GM23338 (cell line): ENCODE data around the gene HTR6.

Source experiments
- CREB1 ChIP-seq: fragments of 250-450 bp; sonication (Bioruptor Pico); IDR thresholded peaks from 2 replicates; pipeline ENCODE4 v1.5.0; 2020; ENCODE audit warnings: low read depth, mild to moderate bottlenecking, moderate library complexity
- EZH2 ChIP-seq: fragments of 200-600 bp; sonication (generic); IDR thresholded peaks from one replicate; pipeline ENCODE4 v1.8.0; 2017; ENCODE audit warnings: antibody characterized with exemption, mild to moderate bottlenecking, low read depth; ENCODE audit not compliant: unreplicated experiment
- EZH2phosphoT487 ChIP-seq: fragments of 200-600 bp; sonication (generic); IDR thresholded peaks from one replicate; pipeline ENCODE4 v1.8.1; 2018; ENCODE audit warnings: antibody characterized with exemption; ENCODE audit not compliant: unreplicated experiment
- JUNB ChIP-seq: IDR thresholded peaks from one replicate; pipeline ENCODE4 v1.6.1; 2016; ENCODE audit warnings: antibody characterized with exemption; ENCODE audit not compliant: unreplicated experiment
- POLR2AphosphoS5 ChIP-seq: IDR thresholded peaks from 2 replicates; pipeline ENCODE4 v1.6.1; 2016; ENCODE audit warnings: antibody characterized with exemption, low read depth
- TF ChIP-seq, protein P1 (sequence below), 2 experiments: fragments of 200-600 bp in 1 of 2; sonication (generic) in 1 of 2; conservative IDR thresholded peaks; 2 replicates each; pipeline versions ENCODE4 v1.5.1 to v1.6.1; 2016 to 2017; ENCODE audit warnings: antibody characterized with exemption in 2 of 2, low read depth in 2 of 2, mild to moderate bottlenecking in 2 of 2, moderate library complexity in 1 of 2

DNA sequence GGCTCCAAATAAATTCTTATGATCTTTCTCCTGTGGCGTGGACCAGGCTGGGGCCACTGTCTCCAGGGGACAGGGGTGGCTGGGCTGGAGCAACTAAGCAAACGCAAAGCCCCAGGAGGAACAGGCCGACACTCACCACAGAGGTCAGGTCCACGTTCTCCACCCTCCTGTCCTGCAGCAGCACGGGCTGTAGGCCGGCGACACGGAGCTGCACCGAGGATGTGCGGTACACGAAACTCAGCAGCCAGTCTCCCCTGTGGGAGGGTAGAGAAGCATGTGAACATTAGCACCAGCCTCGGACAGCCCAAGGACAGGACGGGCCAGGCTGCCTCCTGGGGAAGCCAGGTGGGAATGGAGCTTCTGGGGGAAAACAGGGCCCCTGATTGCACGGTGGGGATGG lies 29.6 kb downstream of the HTR6 start:
- TF ChIP-seq, protein P1, sequence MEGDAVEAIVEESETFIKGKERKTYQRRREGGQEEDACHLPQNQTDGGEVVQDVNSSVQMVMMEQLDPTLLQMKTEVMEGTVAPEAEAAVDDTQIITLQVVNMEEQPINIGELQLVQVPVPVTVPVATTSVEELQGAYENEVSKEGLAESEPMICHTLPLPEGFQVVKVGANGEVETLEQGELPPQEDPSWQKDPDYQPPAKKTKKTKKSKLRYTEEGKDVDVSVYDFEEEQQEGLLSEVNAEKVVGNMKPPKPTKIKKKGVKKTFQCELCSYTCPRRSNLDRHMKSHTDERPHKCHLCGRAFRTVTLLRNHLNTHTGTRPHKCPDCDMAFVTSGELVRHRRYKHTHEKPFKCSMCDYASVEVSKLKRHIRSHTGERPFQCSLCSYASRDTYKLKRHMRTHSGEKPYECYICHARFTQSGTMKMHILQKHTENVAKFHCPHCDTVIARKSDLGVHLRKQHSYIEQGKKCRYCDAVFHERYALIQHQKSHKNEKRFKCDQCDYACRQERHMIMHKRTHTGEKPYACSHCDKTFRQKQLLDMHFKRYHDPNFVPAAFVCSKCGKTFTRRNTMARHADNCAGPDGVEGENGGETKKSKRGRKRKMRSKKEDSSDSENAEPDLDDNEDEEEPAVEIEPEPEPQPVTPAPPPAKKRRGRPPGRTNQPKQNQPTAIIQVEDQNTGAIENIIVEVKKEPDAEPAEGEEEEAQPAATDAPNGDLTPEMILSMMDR (conservative IDR thresholded peaks at IDR 0.05; ENCODE audit: low read depth in 2 of 2): no peak
- no peak for TF ChIP-seq EZH2phosphoT487
- no peak for TF ChIP-seq EZH2
- no peak for TF ChIP-seq JUNB
- TF ChIP-seq POLR2AphosphoS5: no peak
- no peak for TF ChIP-seq CREB1 (CRISPR knock-in tag)
